ENCODE data around the gene SLC8A3. TPM values are rescaled to one million over a fixed set of nuclear protein-coding genes. Genes with fewer than 3 reads are reported as not detected.

Gene SLC8A3
- total RNA-seq, 2 donors from 2014 or later = 0.09 TPM; not detected in 1

GRCh38 chr14:70094106-70094505 is 94.6 kb downstream of the SLC8A3 start:
- Histone ChIP-seq H3K4me1 (ENCODE audit: control insufficient read depth, insufficient read depth, low read length) (no peaks in the 10 kb centered on the region), H3K9me3 (ENCODE audit: control insufficient read depth, low read length) (no peaks in the 10 kb centered on the region), H3K9ac (ENCODE audit: extremely low read depth, low read length, poor library complexity, severe bottlenecking) (no peak overlapping the region), H3K27ac (ENCODE audit: low read depth, low read length) (no peak overlapping the region), H3K27me3 (ENCODE audit: control insufficient read depth, insufficient read depth, low read length, poor library complexity, severe bottlenecking) (no peaks in the 10 kb centered on the region), H3K4me3 (ENCODE audit: low read length) (no peak overlapping the region), H3K36me3 (ENCODE audit: control insufficient read depth, insufficient read depth, low read length) (no peaks in the 10 kb centered on the region)
- DNase-seq = no peak
- Mint-ChIP-seq H3K27ac (no peak overlapping the region), H3K4me3 (no peak overlapping the region), H3K4me1 (peaks cover 10% of the 10 kb centered on the region), H3K27me3 (ENCODE audit: insufficient read depth) (peaks cover 5% of the 10 kb centered on the region), H3K9me3 (no peaks in the 10 kb centered on the region), H3K36me3 (ENCODE audit: low read depth) (no peaks in the 10 kb centered on the region)
- 83 to 93% methylated on average over 2 to 3 of the region's 3 CpGs for WGBS, 2 experiments (ENCODE audit: insufficient coverage in 1 of 2, insufficient read length in 1 of 2)
- no peak for TF ChIP-seq CTCF (conservative IDR thresholded peaks at IDR 0.05)

GRCh38 chr14:70093156-70093555 is 95.6 kb downstream of the SLC8A3 start:
- H3K9me3 ChIP-seq (ENCODE audit: control insufficient read depth, low read length) = no peaks in the 10 kb centered on the region
- Mint-ChIP-seq H3K27me3 (ENCODE audit: insufficient read depth) (peaks cover 5% of the 10 kb centered on the region), H3K27ac (no peak overlapping the region), H3K36me3 (ENCODE audit: low read depth) (no peaks in the 10 kb centered on the region), H3K9me3 (no peaks in the 10 kb centered on the region), H3K4me1 (peaks cover 2% of the 10 kb centered on the region), H3K4me3 (no peak overlapping the region)
- no peaks in the 10 kb centered on the region for H3K36me3 ChIP-seq (ENCODE audit: control insufficient read depth, insufficient read depth, low read length)
- WGBS, 2 experiments (ENCODE audit: insufficient coverage in 1 of 2, insufficient read length in 1 of 2) = 93 to 100% methylated on average over 1 to 2 of the region's 2 CpGs
- no peak overlapping the region for H3K4me3 ChIP-seq (ENCODE audit: low read length)
- H3K4me1 ChIP-seq (ENCODE audit: control insufficient read depth, insufficient read depth, low read length) = no peaks in the 10 kb centered on the region
- no peaks in the 10 kb centered on the region for H3K27me3 ChIP-seq (ENCODE audit: control insufficient read depth, insufficient read depth, low read length, poor library complexity, severe bottlenecking)
- no peak overlapping the region for H3K9ac ChIP-seq (ENCODE audit: extremely low read depth, low read length, poor library complexity, severe bottlenecking)
- no peak for DNase-seq
- no peak for TF ChIP-seq CTCF (conservative IDR thresholded peaks at IDR 0.05)
- no peak overlapping the region for H3K27ac ChIP-seq (ENCODE audit: low read depth, low read length)

- H3K9me3 ChIP-seq (ENCODE audit: control insufficient read depth, low read length) = no peaks in the 10 kb centered on the region
- no peak for TF ChIP-seq CTCF (conservative IDR thresholded peaks at IDR 0.05)
These were observed 101.4 kb downstream of the SLC8A3 start for GRCh38 chr14:70087380-70087697.

More at GRCh38 chr14:70087380-70087697, 101.4 kb downstream of the SLC8A3 start:
- Mint-ChIP-seq H3K9me3 (no peaks in the 10 kb centered on the region), H3K4me3 (no peak overlapping the region), H3K4me1 (peaks cover 11% of the 10 kb centered on the region), H3K27ac (no peak overlapping the region), H3K36me3 (ENCODE audit: low read depth) (no peaks in the 10 kb centered on the region), H3K27me3 (ENCODE audit: insufficient read depth) (peaks cover 10% of the 10 kb centered on the region)
- 45 to 55% methylated on average over 2 of the region's 2 CpGs for WGBS, 2 experiments (ENCODE audit: insufficient coverage in 1 of 2, insufficient read length in 1 of 2)
- H3K27ac ChIP-seq (ENCODE audit: low read depth, low read length) = no peak overlapping the region
- no peaks in the 10 kb centered on the region for H3K36me3 ChIP-seq (ENCODE audit: control insufficient read depth, insufficient read depth, low read length)
- no peak overlapping the region for H3K4me3 ChIP-seq (ENCODE audit: low read length)
- no peak for DNase-seq
- no peaks in the 10 kb centered on the region for H3K4me1 ChIP-seq (ENCODE audit: control insufficient read depth, insufficient read depth, low read length)
- no peaks in the 10 kb centered on the region for H3K27me3 ChIP-seq (ENCODE audit: control insufficient read depth, insufficient read depth, low read length, poor library complexity, severe bottlenecking)
- H3K9ac ChIP-seq (ENCODE audit: extremely low read depth, low read length, poor library complexity, severe bottlenecking) = no peak overlapping the region

All from endodermal cell (in vitro differentiated cells).